Measurements from ENCODE around the gene CADM2. TPM values are rescaled to one million over a fixed set of nuclear protein-coding genes. Genes with fewer than 3 reads are reported as not detected.
A peak's percentile ranks its signal among the peaks of the same experiment; 100 is the strongest.
"Not testable (repeated sequence)": the region's sequence is repeated elsewhere in the genome, so short reads cannot be mapped to it uniquely, and the experiment has no call there.

CADM2 gene
- total RNA-seq, 2 experiments from 2014 or later = 0.30 to 0.58 TPM

DNA sequence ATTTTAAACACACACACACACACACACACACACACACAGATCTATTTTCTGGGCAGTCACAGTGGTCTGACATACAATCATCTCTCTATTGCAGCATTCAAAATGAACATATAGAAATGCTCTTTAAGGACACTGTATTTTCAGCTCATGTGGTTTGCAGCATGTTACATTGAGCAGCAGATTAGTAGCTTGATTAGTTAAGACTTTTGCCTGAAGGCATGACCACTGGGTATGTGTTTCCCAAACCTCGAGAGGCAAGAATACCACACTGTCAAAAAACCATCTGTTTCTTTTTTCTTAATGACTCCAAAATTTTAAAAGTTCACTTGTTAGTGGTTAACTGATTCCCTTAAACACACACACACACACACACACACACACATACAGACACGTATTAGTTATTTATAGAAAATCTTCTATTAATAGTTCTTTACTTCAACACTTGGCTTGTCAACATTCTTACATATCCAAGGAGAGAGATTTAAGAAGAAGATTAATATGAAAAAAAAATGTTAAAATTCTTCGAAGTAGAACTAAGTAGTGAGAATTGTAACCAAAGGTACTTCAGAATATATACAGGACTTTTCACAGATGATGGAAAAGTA lies 518.2 kb downstream of the CADM2 start:
- CTCF ChIA-PET = no interaction called here
- H3K36me3 Mint-ChIP-seq = no peaks in the 10 kb centered on the region
- H3K27me3 Mint-ChIP-seq = no peaks in the 10 kb centered on the region
- no peaks in the 10 kb centered on the region for H3K9me3 Mint-ChIP-seq (ENCODE audit: low read depth)
- H3K4me1 Mint-ChIP-seq = no peaks in the 10 kb centered on the region
- ATAC-seq = no peak
- no peak for DNase-seq
- no peak overlapping the region for H3K4me3 Mint-ChIP-seq
- no peak overlapping the region for H3K27ac Mint-ChIP-seq

GRCh38 chr3:85481411-85482212 lies 522.8 kb downstream of the CADM2 start:
- ATAC-seq = no peak
- Mint-ChIP-seq H3K36me3 (no peaks in the 10 kb centered on the region), H3K27ac (no peak overlapping the region), H3K9me3 (ENCODE audit: low read depth) (peaks cover 2% of the 10 kb centered on the region), H3K27me3 (no peaks in the 10 kb centered on the region), H3K4me1 (no peaks in the 10 kb centered on the region), H3K4me3 (no peak overlapping the region)
- DNase-seq = no peak
- CTCF ChIA-PET = no interaction called here

- peaks cover 2% of the 10 kb centered on the region for H3K9me3 Mint-ChIP-seq (ENCODE audit: low read depth)
- CTCF ChIA-PET = no interaction called here
- ATAC-seq (no peak), DNase-seq (no peak)
- no peaks in the 10 kb centered on the region for H3K36me3 Mint-ChIP-seq
- no peaks in the 10 kb centered on the region for H3K4me1 Mint-ChIP-seq
- no peak overlapping the region for H3K4me3 Mint-ChIP-seq
- H3K27ac Mint-ChIP-seq = no peak overlapping the region
- H3K27me3 Mint-ChIP-seq = no peaks in the 10 kb centered on the region
Measured at GRCh38 chr3:85482213-85482490, 523.4 kb downstream of the CADM2 start.

DNA sequence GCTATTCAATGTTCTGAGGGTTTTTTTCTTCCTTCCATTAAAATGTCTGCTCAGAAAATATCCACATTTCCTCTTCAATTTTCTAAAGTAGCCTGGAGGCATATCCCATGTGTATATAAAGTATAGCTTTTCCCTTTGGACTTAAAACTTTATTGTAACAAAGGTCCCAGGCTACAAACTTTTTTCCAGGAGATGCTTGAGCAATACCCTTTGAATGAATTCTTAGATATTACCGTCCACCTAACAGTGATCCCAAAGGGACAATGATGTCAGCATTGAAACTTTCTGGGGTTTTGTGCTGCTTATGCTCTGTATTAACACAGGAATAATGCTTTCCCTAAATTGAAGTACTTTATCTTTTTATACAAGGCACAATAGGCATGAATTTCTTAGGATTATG lies 525.2 kb downstream of the CADM2 start:
- CTCF ChIA-PET = no interaction called here
- no peak overlapping the region for H3K4me3 Mint-ChIP-seq
- no peaks in the 10 kb centered on the region for H3K36me3 Mint-ChIP-seq
- H3K9me3 Mint-ChIP-seq (ENCODE audit: low read depth) = peaks cover 2% of the 10 kb centered on the region
- no peak overlapping the region for H3K27ac Mint-ChIP-seq
- DNase-seq = no peak
- ATAC-seq = no peak
- H3K4me1 Mint-ChIP-seq = no peaks in the 10 kb centered on the region
- H3K27me3 Mint-ChIP-seq = no peaks in the 10 kb centered on the region

- Mint-ChIP-seq H3K36me3 (no peaks in the 10 kb centered on the region), H3K9me3 (ENCODE audit: low read depth) (peaks cover 5% of the 10 kb centered on the region), H3K4me3 (no peak overlapping the region), H3K4me1 (no peaks in the 10 kb centered on the region), H3K27me3 (no peaks in the 10 kb centered on the region), H3K27ac (no peak overlapping the region)
- DNase-seq (no peak), ATAC-seq (no peak)
- CTCF ChIA-PET = no interaction called here
Measured at GRCh38 chr3:85487375-85487774, 528.6 kb downstream of the CADM2 start.

- H3K27ac Mint-ChIP-seq = no peak overlapping the region
- no peaks in the 10 kb centered on the region for H3K4me1 Mint-ChIP-seq
- H3K36me3 Mint-ChIP-seq = no peaks in the 10 kb centered on the region
- no peak for ATAC-seq
- DNase-seq = no peak
- peaks cover 5% of the 10 kb centered on the region for H3K9me3 Mint-ChIP-seq (ENCODE audit: low read depth)
- H3K27me3 Mint-ChIP-seq = no peaks in the 10 kb centered on the region
- CTCF ChIA-PET = no interaction called here
- no peak overlapping the region for H3K4me3 Mint-ChIP-seq
Measured at GRCh38 chr3:85495602-85496001, 536.8 kb downstream of the CADM2 start.

GRCh38 chr3:85498177-85498576 lies 539.4 kb downstream of the CADM2 start:
- H3K27ac Mint-ChIP-seq = no peak overlapping the region
- CTCF ChIA-PET = no interaction called here
- no peaks in the 10 kb centered on the region for H3K36me3 Mint-ChIP-seq
- no peak for DNase-seq
- H3K4me1 Mint-ChIP-seq = no peaks in the 10 kb centered on the region
- ATAC-seq = no peak
- H3K4me3 Mint-ChIP-seq = no peak overlapping the region
- H3K9me3 Mint-ChIP-seq (ENCODE audit: low read depth) = peaks cover 3% of the 10 kb centered on the region
- no peaks in the 10 kb centered on the region for H3K27me3 Mint-ChIP-seq

- no peak overlapping the region for H3K27ac Mint-ChIP-seq
- CTCF ChIA-PET = no interaction called here
Measured at GRCh38 chr3:85502148-85502875, 543.5 kb downstream of the CADM2 start.

DNA sequence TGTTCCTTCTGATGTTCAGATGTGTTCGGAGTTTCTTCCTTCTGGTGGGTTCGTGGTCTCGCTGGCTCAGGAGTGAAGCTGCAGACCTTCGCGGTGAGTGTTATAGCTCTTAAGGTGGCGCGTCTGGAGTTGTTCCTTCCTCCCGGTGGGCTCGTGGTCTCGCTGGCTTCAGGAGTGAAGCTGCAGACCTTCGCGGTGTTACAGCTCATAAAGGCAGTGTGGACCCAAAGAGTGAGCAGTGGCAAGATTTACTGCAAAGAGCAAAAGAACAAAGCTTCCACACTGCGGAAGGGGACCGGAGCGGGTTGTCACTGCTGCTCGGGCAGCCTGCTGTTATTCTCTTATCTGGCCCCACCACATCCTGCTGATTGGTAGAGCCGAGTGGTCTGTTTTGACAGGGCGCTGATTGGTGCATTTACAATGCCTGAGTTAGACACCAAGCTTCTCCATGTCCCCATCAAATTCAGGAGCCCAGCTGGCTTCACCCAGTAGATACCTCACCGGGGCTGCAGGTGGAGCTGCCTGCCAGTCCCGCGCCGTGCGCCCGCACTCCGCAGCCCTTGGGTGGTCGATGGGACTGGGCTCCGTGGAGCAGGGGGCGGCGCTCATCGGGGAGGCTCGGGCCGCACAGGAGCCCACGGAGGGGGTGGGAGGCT lies 545.5 kb downstream of the CADM2 start:
- ATAC-seq (peak; percentile 57), DNase-seq (peak; percentile 51)
- H3K4me3 Mint-ChIP-seq = peak overlapping the region; percentile 66
- CTCF ChIA-PET; H3K27me3 Mint-ChIP-seq; H3K4me1 Mint-ChIP-seq; H3K36me3 Mint-ChIP-seq; H3K9me3 Mint-ChIP-seq (ENCODE audit: low read depth): not testable (repeated sequence)
- H3K27ac Mint-ChIP-seq = peak overlapping the region; percentile 78

More at GRCh38 chr3:85502148-85502875, 543.5 kb downstream of the CADM2 start:
- Mint-ChIP-seq H3K36me3 (peaks cover 1% of the 10 kb centered on the region), H3K9me3 (ENCODE audit: low read depth) (no peaks in the 10 kb centered on the region), H3K4me3 (no peak overlapping the region), H3K4me1 (no peaks in the 10 kb centered on the region), H3K27me3 (no peaks in the 10 kb centered on the region)
- ATAC-seq (no peak), DNase-seq (no peak)

DNA sequence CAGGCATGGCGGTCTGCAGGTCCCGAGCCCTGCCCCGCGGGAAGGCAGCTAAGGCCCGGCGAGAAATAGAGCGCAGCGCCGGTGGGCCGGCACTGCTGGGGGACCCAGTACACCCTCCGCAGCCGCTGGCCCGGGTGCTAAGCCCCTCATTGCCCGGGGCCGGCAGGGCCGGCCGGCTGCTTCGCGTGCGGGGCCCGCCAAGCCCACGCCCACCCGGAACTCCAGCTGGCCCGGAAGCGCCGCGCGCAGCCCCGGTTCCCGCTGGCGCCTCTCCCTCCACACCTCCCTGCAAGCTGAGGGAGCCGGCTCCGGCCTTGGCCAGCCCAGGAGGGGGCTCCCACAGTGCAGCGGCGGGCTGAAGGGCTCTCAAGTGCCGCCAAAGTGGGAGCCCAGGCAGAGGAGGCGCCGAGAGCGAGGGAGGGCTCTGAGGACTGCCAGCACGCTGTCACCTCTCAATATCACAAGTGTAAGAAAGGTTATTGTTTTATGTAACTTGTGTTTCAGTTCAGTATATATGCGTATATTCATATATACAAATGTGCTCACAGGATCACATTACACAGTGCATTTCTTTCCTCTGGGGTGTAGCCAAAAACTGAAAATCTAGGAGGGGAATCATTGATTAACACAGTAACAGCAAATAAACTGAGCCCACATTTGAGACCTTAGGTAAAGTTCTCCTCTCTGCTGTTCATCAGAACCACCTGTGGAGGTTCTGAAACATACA lies 546.2 kb downstream of the CADM2 start:
- DNase-seq = peak; percentile 39
- H3K36me3 Mint-ChIP-seq; H3K4me1 Mint-ChIP-seq; H3K9me3 Mint-ChIP-seq (ENCODE audit: low read depth); CTCF ChIA-PET; H3K27me3 Mint-ChIP-seq; ATAC-seq: not testable (repeated sequence)
- H3K4me3 Mint-ChIP-seq = peak overlapping the region; percentile 33
- peak overlapping the region; percentile 78 for H3K27ac Mint-ChIP-seq

GRCh38 chr3:85507052-85507451 lies 548.3 kb downstream of the CADM2 start:
- H3K4me1 Mint-ChIP-seq; H3K27ac Mint-ChIP-seq; H3K36me3 Mint-ChIP-seq; H3K4me3 Mint-ChIP-seq; H3K27me3 Mint-ChIP-seq; DNase-seq; ATAC-seq; CTCF ChIA-PET; H3K9me3 Mint-ChIP-seq (ENCODE audit: low read depth): not testable (repeated sequence)

DNA sequence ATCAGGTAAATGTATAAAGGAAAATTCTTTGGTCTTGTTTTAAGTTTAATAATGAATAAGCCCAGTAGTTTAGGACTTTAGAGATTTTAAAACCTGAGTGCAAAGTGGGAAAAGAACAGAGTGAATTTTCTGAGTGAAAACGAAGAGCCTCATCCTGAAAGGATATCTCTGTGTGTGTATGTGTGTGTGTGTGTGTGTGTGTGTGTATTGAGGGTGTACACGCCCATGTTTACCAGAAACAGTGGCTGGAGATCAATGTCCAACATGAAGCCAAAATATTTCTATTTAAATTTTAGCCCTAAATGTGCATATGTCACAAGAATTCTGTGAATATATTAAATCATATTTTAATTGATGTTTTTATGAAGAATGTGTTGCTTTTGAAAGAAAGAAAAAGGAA lies 549.9 kb downstream of the CADM2 start:
- CTCF ChIA-PET = no interaction called here
- peaks cover 2% of the 10 kb centered on the region for H3K9me3 Mint-ChIP-seq (ENCODE audit: low read depth)
- peaks cover under 1% of the 10 kb centered on the region for H3K36me3 Mint-ChIP-seq
- no peak overlapping the region for H3K27ac Mint-ChIP-seq
- DNase-seq (no peak), ATAC-seq (no peak)
- no peaks in the 10 kb centered on the region for H3K4me1 Mint-ChIP-seq
- H3K4me3 Mint-ChIP-seq = no peak overlapping the region
- H3K27me3 Mint-ChIP-seq = no peaks in the 10 kb centered on the region

DNA sequence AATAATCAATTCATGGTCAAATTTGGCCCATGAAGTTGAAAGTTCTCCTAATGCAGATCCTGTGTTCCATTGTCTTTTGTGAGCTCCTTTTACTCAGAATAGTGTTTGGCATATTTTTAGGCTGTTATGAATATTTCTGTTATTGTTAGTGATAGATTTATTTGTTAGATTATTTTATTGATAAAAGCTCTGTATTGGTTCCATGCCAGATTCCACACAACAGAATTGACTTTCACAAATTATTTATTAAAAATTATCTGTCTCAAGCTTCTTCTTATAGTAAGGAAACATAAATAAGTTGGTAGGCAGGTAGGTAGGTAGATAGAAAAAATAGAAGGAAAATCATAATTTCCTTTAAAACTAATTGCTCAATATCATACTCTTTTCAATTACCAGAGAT lies 557.4 kb downstream of the CADM2 start:
- Mint-ChIP-seq H3K27me3 (no peaks in the 10 kb centered on the region), H3K27ac (no peak overlapping the region), H3K9me3 (ENCODE audit: low read depth) (peaks cover 2% of the 10 kb centered on the region), H3K36me3 (no peaks in the 10 kb centered on the region), H3K4me1 (no peaks in the 10 kb centered on the region), H3K4me3 (no peak overlapping the region)
- DNase-seq = no peak
- CTCF ChIA-PET = no interaction called here
- ATAC-seq = no peak
